Adrenal gland (tissue), 12 donors: ENCODE measurements around the gene METTL1. TPM values are rescaled to one million over a fixed set of nuclear protein-coding genes. Genes with fewer than 3 reads are reported as not detected.

Experiments used
- DNase-seq, 7 donors: peaks; one replicate each; pipeline ENCODE4 v3.0.0-alpha.2; 2019 to 2020
- H3K27ac ChIP-seq, 5 donors: fragments of 200-600 bp; sonication (generic) in 4 of 5; 1 replicate in 3 of 5; 2 replicates in 2 of 5; pipeline versions ENCODE4 v1.5.1 to v1.8.0; 2016 to 2020; ENCODE audit warnings: mild to moderate bottlenecking in 1 of 5
- H3K27me3 ChIP-seq: fragments of 200-600 bp; 2 replicates; pipeline ENCODE4 v1.8.0; 2021
- H3K36me3 ChIP-seq, 2 donors: fragments of 200-600 bp; replicated peaks in 1 of 2; 1 replicate in 1 of 2; 2 replicates in 1 of 2; pipeline versions ENCODE4 v1.5.1 to v1.8.0; 2018 to 2022
- H3K4me1 ChIP-seq, 2 donors: fragments of 200-600 bp; replicated peaks in 1 of 2; 1 replicate in 1 of 2; 2 replicates in 1 of 2; pipeline versions ENCODE4 v1.5.1 to v1.8.0; 2018 to 2021
- H3K4me3 ChIP-seq, 4 donors: fragments of 200-600 bp; sonication (generic) in 3 of 4; one replicate each; pipeline ENCODE4 v1.5.1; 2016 to 2018
- H3K9me3 ChIP-seq, 3 donors: fragments of 200-600 bp; sonication (generic) in 1 of 3; replicated peaks in 1 of 3; 1 replicate in 2 of 3; 2 replicates in 1 of 3; pipeline versions ENCODE4 v1.5.1 to v1.8.0; 2016 to 2021
- POLR2A ChIP-seq, 2 donors: fragments of 450-650 bp; IDR thresholded peaks; one replicate each; pipeline ENCODE4 v1.6.1; 2017; ENCODE audit warnings: antibody characterized with exemption in 2 of 2, mild to moderate bottlenecking in 2 of 2, moderate library complexity in 1 of 2
- WGBS, 4 donors: extraction: QIAGEN DNeasy Blood & Tissue Kit in 2 of 4; methylation state at CpG; one replicate each; pipeline versions ENCODE4 v1.1.5 to v1.1.7; 2013 to 2017; 5-methylcytosine and 5-hydroxymethylcytosine counted together
- intact Hi-C, 2 donors: fragments of 100-400 bp; cut with DNase I; formaldehyde crosslinking; loops; one replicate each; pipeline versions ENCODE4 v1.14.1 to v1.15.0; 2022 to 2023
- polyA plus RNA-seq, 3 donors: library from polyadenylated mRNA; stranded (reverse); fragments of 200-250 nt in 2 of 3; fragments of 350-450 nt in 1 of 3; fragmentation: Illumina TruSeq in 1 of 3; extraction: RNeasy Lipid Tissue Mini Kit (QIAGEN cat#74804) in 1 of 3; gene quantifications; one replicate each; pipeline ENCODE4 v1.2.3, GENCODE V29; 2013 to 2014
- total RNA-seq, 9 donors: library from RNA; depleted of rRNA in 4 of 9; stranded (reverse); fragments of >200 nt in 4 of 9; fragments of 120-200 nt in 1 of 9; fragmentation: NEBNext Ultra II Directional in 1 of 9; extraction: Animal tissue kit (Norgen Biotek cat#: 25700) in 1 of 9; gene quantifications; one replicate each; pipeline versions ENCODE4 v1.1.0 to v1.2.4, GENCODE V29; 2013 to 2023
- TF ChIP-seq, protein P1 (sequence below), 6 experiments: fragments of 450-650 bp in 4 of 6; fragments of 200-600 bp in 2 of 6; sonication (generic) in 1 of 6; IDR thresholded peaks; 1 replicate in 5 of 6; 2 replicates in 1 of 6; pipeline versions ENCODE4 v1.5.1 to v1.8.0; 2016 to 2021; ENCODE audit warnings: antibody characterized with exemption in 6 of 6, mild to moderate bottlenecking in 2 of 6, moderate library complexity in 1 of 6
- donor health status: healthy with polysubstance abuse.
- donor health status: Bipolar disorder and iron deficiency.
- donor health status: DM: yes; HTN: yes; CAD: no.
- donor health status: DM: no; HTN: no; CAD: no.
- donor health status: DM: no; HTN: no; CAD: no.
- donor health status: DM: yes; HTN: yes; CAD: no.

METTL1 gene
- total and polyA plus RNA-seq, 12 donors, result 4.7 to 87.8 (median 28.0) TPM

DNA sequence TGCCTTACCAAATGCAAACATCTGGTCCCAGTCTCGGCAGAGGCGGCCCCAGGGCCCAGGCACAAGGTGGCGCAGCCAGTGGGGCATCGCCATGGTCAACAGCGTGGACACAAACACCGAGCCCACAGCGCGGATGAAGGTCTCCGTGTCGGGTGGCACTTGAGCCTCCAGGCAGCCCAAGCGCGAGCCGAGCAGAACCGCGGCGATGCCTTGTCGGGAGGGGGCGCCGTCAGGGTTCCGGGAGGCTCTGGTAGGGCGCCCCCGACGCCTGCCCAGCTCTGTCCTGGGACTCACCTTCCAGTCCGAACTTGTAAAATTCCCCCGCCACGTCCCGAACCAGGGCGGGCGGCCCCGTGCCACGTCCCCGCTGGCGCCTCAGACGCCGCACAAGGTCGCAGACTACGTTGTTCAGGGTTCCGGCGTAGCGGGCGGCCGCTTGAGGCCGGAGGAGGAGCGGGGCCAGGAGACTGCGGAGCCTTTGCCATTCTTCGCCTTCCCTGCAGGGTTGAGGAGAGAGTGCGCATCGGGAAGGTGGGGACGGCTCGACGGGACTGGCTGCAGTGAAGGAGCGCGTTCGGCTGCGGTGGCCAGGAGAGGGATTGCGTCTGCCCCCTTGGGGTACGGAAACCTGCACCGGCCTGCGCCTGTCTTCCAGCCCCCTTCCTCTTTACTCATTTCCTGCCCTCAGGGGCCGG is 6.8 kb downstream of the METTL1 start:
- DNase-seq, result peak in 6 of 7 donors; percentile 52 to 64 (median 56)

GRCh38 chr12:57764662-57765002 is 7.3 kb downstream of the METTL1 start:
- Histone ChIP-seq H3K36me3 (no peaks in the 10 kb centered on the region), H3K9me3 (no peaks in the 10 kb centered on the region), H3K4me1 (peaks cover 24 to 27% of the 10 kb centered on the region in 2 donors), H3K27ac (peak overlapping the region in 1 of 5 donors; percentile 43), H3K27me3 (no peaks in the 10 kb centered on the region), H3K4me3 (peak overlapping the region in 1 of 4 donors; percentile 58)
- peak in 2 of 7 donors; percentile 34 to 43 for DNase-seq
- 15 to 34% (median 21%) methylated on average over 7 to 17 of the region's 17 CpGs for WGBS, 4 donors
- intact Hi-C loops, result no loop called here
- TF ChIP-seq, protein P1, sequence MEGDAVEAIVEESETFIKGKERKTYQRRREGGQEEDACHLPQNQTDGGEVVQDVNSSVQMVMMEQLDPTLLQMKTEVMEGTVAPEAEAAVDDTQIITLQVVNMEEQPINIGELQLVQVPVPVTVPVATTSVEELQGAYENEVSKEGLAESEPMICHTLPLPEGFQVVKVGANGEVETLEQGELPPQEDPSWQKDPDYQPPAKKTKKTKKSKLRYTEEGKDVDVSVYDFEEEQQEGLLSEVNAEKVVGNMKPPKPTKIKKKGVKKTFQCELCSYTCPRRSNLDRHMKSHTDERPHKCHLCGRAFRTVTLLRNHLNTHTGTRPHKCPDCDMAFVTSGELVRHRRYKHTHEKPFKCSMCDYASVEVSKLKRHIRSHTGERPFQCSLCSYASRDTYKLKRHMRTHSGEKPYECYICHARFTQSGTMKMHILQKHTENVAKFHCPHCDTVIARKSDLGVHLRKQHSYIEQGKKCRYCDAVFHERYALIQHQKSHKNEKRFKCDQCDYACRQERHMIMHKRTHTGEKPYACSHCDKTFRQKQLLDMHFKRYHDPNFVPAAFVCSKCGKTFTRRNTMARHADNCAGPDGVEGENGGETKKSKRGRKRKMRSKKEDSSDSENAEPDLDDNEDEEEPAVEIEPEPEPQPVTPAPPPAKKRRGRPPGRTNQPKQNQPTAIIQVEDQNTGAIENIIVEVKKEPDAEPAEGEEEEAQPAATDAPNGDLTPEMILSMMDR (IDR thresholded peaks at IDR 0.05), result no peak
- TF ChIP-seq POLR2A (IDR thresholded peaks at IDR 0.05), result no peak

More for the DNA sequence above, 6.8 kb downstream of the METTL1 start:
- Histone ChIP-seq H3K4me3 (peak overlapping the region in 1 of 4 donors; percentile 58), H3K4me1 (peaks cover 24 to 27% of the 10 kb centered on the region in 2 donors), H3K27ac (peak overlapping the region in 1 of 5 donors; percentile 43), H3K27me3 (no peaks in the 10 kb centered on the region), H3K9me3 (no peaks in the 10 kb centered on the region), H3K36me3 (no peaks in the 10 kb centered on the region)
- WGBS, 4 donors, result 1 to 2% (median 1%) methylated on average over 22 to 60 of the region's 60 CpGs; no CpG with 5 or more reads in 1 of the 4 donors
- TF ChIP-seq POLR2A (IDR thresholded peaks at IDR 0.05), result no peak
- TF ChIP-seq, protein P1 (IDR thresholded peaks at IDR 0.05), result peak in 4 of 6 experiments; percentile 6 to 18 (median 12)
- intact Hi-C loops, result no loop called here

DNA sequence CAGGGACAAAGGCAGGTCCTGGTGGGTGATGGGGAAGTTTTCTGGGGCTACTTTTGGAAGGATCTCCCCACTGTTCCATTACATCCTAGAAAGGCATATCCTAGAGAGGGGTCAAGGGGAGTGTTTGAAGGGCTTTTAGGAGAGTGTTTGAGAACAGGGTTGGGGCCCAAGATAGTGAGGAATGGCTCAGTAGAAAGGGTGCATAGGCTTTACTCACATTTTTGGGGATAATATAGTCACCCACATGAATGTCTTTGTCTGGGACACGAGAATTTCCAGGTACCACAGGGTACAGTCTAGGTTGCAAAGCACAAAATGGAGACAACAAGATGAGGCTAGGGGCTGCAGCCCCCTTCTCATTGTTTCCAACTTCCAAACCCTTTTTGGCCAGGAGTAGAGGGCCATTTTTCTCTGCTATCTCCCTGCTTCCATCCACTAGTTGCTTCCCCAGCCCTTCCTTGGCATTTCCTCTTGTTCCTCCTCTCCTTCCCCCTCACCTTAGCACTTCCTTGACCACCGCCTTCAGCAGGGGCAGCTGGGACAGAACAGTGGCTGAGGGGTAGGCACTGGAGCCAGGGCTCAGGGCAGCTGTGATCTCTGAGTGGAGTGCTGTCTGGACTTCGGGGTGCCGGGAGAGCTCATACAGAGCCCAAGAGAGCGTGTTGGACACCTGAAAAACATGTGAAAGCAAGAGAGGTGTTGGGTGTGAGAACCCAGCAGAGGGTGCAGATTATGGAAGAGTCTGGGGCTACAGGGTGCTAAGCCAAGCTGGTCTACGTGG is 7.8 kb downstream of the METTL1 start:
- H3K36me3 ChIP-seq, result peaks cover 0 to 2% of the 10 kb centered on the region in 2 donors
- H3K4me3 ChIP-seq, result no peak overlapping the region
- no peaks in the 10 kb centered on the region for H3K27me3 ChIP-seq
- no peak overlapping the region for H3K27ac ChIP-seq
- H3K9me3 ChIP-seq, result no peaks in the 10 kb centered on the region
- peaks cover 24 to 27% of the 10 kb centered on the region in 2 donors for H3K4me1 ChIP-seq
- 78 to 88% (median 83%) methylated on average over 6 of the region's 6 CpGs for WGBS, 4 donors
- DNase-seq, result no peak
- TF ChIP-seq, protein P1 (IDR thresholded peaks at IDR 0.05), result no peak
- no peak for TF ChIP-seq POLR2A (IDR thresholded peaks at IDR 0.05)
- intact Hi-C loops, result no loop called here

DNA sequence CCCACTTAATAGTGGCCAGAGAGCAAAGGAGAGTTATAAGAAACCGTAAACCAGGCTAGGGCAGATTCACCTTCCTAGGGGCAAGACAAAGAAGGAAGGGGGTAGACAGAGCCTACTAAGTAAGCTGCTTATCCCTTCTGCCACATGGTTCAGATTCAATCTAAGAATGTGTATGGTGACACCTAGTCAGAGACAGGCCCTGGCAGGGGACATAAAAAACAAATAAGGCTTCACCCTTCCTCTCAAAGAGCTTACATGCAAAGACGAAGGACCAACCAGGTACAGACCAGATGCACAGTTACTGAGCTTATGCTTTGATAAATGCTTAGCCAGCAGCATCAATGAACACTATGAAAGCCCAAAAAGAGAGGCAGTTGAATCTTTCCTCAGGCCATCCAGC is 9.4 kb downstream of the METTL1 start:
- DNase-seq, result no peak
- H3K9me3 ChIP-seq, result no peaks in the 10 kb centered on the region
- H3K27me3 ChIP-seq, result no peaks in the 10 kb centered on the region
- no peak for TF ChIP-seq POLR2A (IDR thresholded peaks at IDR 0.05)
- TF ChIP-seq, protein P1 (IDR thresholded peaks at IDR 0.05), result no peak
- no peak overlapping the region for H3K27ac ChIP-seq
- H3K4me3 ChIP-seq, result no peak overlapping the region
- peaks cover 24 to 27% of the 10 kb centered on the region in 2 donors for H3K4me1 ChIP-seq
- intact Hi-C loops, result no loop called here
- WGBS, 4 donors, result 91 to 98% (median 95%) methylated on average over 2 of the region's 2 CpGs
- H3K36me3 ChIP-seq, result peaks cover 0 to 18% of the 10 kb centered on the region in 2 donors
